Upper lobe of left lung (tissue), 6 donors: ENCODE results near the gene ATP6V1C2. TPM values are rescaled to one million over a fixed set of nuclear protein-coding genes. Genes with fewer than 3 reads are reported as not detected.

Experiments used
- ATAC-seq, 2 donors: fragments of 200-7000 bp; cut with Tn5 transposase; one replicate each; pipeline ENCODE4 v1.9.1; 2022; ENCODE audit warnings: mild to moderate bottlenecking in 2 of 2, moderate library complexity in 2 of 2; ENCODE audit not compliant: low FRiP score in 2 of 2
- DNase-seq, 2 donors: peaks; one replicate each; pipeline ENCODE4 v3.0.0-alpha.2; 2019 to 2020
- H3K27ac ChIP-seq, 4 donors: fragments of 200-600 bp; sonication (generic); one replicate each; pipeline ENCODE4 v1.5.1; 2016 to 2019
- H3K27me3 ChIP-seq, 4 donors: fragments of 200-600 bp; sonication (generic); one replicate each; pipeline ENCODE4 v1.5.1; 2017 to 2019
- H3K36me3 ChIP-seq, 4 donors: fragments of 200-600 bp; sonication (generic); one replicate each; pipeline ENCODE4 v1.5.1; 2016 to 2019
- H3K4me1 ChIP-seq, 4 donors: fragments of 200-600 bp; sonication (generic); one replicate each; pipeline ENCODE4 v1.5.1; 2018 to 2019
- H3K4me3 ChIP-seq, 4 donors: fragments of 200-600 bp; sonication (generic); one replicate each; pipeline ENCODE4 v1.5.1; 2017 to 2019; ENCODE audit warnings: mild to moderate bottlenecking in 2 of 4, moderate library complexity in 1 of 4
- H3K9me3 ChIP-seq, 4 donors: fragments of 200-600 bp; sonication (generic); one replicate each; pipeline ENCODE4 v1.5.1; 2018 to 2019
- EP300 ChIP-seq, 4 donors: sonication (generic); formaldehyde crosslinking; IDR thresholded peaks; one replicate each; pipeline ENCODE4 v1.5.1; 2017; ENCODE audit warnings: antibody characterized with exemption in 4 of 4, control low read depth in 2 of 4
- POLR2A ChIP-seq, 4 donors: fragments of 450-650 bp; IDR thresholded peaks; one replicate each; pipeline ENCODE4 v1.5.1; 2016 to 2017; ENCODE audit warnings: antibody characterized with exemption in 4 of 4, mild to moderate bottlenecking in 2 of 4
- POLR2AphosphoS5 ChIP-seq, 2 donors: sonication (generic); formaldehyde crosslinking; IDR thresholded peaks; one replicate each; pipeline ENCODE4 v1.5.1; 2017; ENCODE audit warnings: antibody characterized with exemption in 2 of 2
- WGBS, 2 donors: methylation state at CpG; one replicate each; pipeline ENCODE4 v1.1.5; 2017 to 2018; 5-methylcytosine and 5-hydroxymethylcytosine counted together
- total RNA-seq, 6 donors: library from RNA; depleted of rRNA in 4 of 6; stranded (reverse); fragments of >200 nt in 4 of 6; gene quantifications; one replicate each; pipeline versions ENCODE4 v1.1.0 to v1.2.1, GENCODE V29; 2016 to 2021
- TF ChIP-seq, protein P1 (sequence below), 6 experiments: fragments of 450-650 bp in 4 of 6; fragments of 200-600 bp in 2 of 6; sonication (generic) in 2 of 6; IDR thresholded peaks; one replicate each; pipeline ENCODE4 v1.5.1; 2016 to 2019; ENCODE audit warnings: antibody characterized with exemption in 6 of 6
- donor health status: DM: no; HTN: no; CAD: no; lungs with moderate emphysema.
- donor health status: DM: no; HTN: yes; CAD: no; lungs with severe emphysema.

ATP6V1C2 gene
- total RNA-seq, 6 donors from 2014 or later, result 0.81 to 92.2 (median 2.4) TPM

DNA sequence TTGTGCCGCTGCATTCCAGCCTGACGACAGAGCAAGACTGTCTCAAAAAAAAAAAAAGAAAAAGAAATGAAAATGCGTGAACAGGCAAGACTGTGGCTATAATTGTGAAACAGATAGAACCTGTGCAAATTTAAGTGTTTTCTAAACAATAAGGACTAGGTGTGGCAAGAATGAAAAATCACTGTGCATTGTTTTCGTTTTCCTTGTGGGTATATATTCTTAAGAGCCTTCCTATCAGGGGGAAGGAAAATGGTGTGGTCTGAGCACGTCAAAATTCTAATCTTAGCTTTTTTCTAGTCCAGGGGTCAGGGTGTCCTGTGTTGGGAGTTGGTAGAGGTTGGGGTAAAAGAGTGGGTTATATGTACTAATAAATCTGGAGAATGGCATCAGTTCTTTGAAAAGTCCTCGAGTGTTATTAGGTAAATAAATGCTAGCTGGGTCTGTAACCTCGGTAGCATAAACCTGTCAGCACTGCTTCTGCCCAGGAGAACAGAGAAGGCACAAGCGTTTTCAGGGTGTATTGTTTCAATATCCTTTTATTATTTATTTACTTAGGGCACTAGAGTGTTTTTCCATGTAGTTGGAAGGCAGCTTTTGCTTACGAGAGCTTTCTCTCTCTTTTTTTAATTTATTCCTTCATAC lies 11.6 kb downstream of the ATP6V1C2 start:
- H3K9me3 ChIP-seq, result no peaks in the 10 kb centered on the region
- no peaks in the 10 kb centered on the region for H3K27me3 ChIP-seq
- no peak for DNase-seq
- H3K27ac ChIP-seq, result no peak overlapping the region
- no peak for ATAC-seq
- H3K4me1 ChIP-seq, result no peaks in the 10 kb centered on the region
- no peak overlapping the region for H3K4me3 ChIP-seq
- no peaks in the 10 kb centered on the region for H3K36me3 ChIP-seq
- 39 to 45% methylated on average over 9 of the region's 9 CpGs for WGBS, 2 donors
- TF ChIP-seq, protein P1, sequence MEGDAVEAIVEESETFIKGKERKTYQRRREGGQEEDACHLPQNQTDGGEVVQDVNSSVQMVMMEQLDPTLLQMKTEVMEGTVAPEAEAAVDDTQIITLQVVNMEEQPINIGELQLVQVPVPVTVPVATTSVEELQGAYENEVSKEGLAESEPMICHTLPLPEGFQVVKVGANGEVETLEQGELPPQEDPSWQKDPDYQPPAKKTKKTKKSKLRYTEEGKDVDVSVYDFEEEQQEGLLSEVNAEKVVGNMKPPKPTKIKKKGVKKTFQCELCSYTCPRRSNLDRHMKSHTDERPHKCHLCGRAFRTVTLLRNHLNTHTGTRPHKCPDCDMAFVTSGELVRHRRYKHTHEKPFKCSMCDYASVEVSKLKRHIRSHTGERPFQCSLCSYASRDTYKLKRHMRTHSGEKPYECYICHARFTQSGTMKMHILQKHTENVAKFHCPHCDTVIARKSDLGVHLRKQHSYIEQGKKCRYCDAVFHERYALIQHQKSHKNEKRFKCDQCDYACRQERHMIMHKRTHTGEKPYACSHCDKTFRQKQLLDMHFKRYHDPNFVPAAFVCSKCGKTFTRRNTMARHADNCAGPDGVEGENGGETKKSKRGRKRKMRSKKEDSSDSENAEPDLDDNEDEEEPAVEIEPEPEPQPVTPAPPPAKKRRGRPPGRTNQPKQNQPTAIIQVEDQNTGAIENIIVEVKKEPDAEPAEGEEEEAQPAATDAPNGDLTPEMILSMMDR (IDR thresholded peaks at IDR 0.05), result no peak

DNA sequence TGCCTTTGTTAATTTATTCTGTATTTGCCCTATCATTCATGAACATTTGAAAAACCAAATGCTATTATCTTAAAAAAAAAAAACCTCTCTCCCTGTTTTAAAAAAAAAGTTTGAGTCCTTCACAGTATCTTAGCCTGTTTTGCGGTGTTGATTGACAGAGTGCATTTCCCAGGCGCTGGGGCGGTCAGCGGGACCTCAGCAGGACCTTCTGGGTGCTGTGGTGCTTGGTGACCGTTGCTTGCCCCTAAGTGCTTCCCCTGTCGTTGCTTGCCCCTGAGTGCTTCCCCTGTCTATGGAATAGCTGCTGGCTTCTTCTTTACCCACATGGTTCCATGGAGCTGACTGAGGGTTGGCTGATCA lies 12.1 kb downstream of the ATP6V1C2 start:
- H3K27ac ChIP-seq, result no peak overlapping the region
- no peaks in the 10 kb centered on the region for H3K27me3 ChIP-seq
- H3K4me3 ChIP-seq, result no peak overlapping the region
- H3K36me3 ChIP-seq, result no peaks in the 10 kb centered on the region
- no peaks in the 10 kb centered on the region for H3K9me3 ChIP-seq
- 43 to 54% methylated on average over 6 of the region's 6 CpGs for WGBS, 2 donors
- no peaks in the 10 kb centered on the region for H3K4me1 ChIP-seq
- TF ChIP-seq, protein P1 (IDR thresholded peaks at IDR 0.05), result no peak
- TF ChIP-seq POLR2AphosphoS5 (IDR thresholded peaks at IDR 0.05) (no peak), EP300 (IDR thresholded peaks at IDR 0.05) (no peak), POLR2A (IDR thresholded peaks at IDR 0.05) (no peak)
- no peak for ATAC-seq
- no peak for DNase-seq

DNA sequence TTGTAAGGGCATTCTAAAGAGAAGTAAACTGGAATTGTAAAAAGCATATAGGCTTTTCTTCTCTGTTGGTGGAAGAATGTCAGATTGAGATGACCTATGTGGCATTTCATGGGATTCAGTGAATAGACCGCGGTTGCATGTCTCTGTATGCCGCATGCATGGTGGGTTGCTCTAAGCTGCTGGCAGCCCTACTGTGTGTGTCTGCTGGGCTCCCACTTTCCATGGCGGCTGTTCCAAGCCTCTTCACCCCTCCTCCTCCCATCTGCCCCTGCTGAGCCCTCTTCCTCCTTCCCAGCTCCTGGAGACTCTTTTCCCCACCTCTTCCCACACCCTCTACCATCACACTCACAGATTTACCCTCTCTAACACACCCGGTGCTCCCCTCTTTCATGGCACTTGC lies 12.6 kb downstream of the ATP6V1C2 start:
- TF ChIP-seq, protein P1 (IDR thresholded peaks at IDR 0.05), result no peak
- no peak for TF ChIP-seq POLR2AphosphoS5 (IDR thresholded peaks at IDR 0.05)
- no peak for TF ChIP-seq POLR2A (IDR thresholded peaks at IDR 0.05)
- TF ChIP-seq EP300 (IDR thresholded peaks at IDR 0.05), result no peak
- 86 to 91% methylated on average over 5 of the region's 5 CpGs for WGBS, 2 donors
- H3K27me3 ChIP-seq, result no peaks in the 10 kb centered on the region

DNA sequence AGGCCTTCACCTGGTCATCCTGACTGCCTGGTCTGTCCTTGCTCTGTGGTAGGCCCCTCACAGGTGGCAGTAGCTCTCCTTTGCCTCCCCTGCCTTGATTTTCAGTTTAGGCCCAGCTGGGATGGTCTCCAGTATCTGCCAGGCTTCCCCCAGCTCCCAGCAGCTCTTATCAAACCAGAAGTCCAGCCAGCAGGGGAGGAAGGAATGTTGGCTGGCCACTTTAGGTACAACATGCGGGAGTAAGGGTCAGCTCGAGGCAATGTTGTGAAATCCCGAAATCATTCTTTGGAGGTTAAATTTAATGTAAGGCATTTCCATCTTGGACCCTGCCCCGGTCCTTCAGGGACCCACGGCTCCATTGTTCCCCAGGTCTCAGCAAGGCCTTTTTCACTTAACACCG lies 16.8 kb downstream of the ATP6V1C2 start:
- no peaks in the 10 kb centered on the region for H3K9me3 ChIP-seq
- 62 to 66% methylated on average over 6 of the region's 6 CpGs for WGBS, 2 donors
- no peaks in the 10 kb centered on the region for H3K36me3 ChIP-seq
- peak in 1 of 2 donors; percentile 40 for DNase-seq
- H3K4me1 ChIP-seq, result no peaks in the 10 kb centered on the region
- TF ChIP-seq POLR2A (IDR thresholded peaks at IDR 0.05), result no peak
- TF ChIP-seq EP300 (IDR thresholded peaks at IDR 0.05), result no peak
- TF ChIP-seq POLR2AphosphoS5 (IDR thresholded peaks at IDR 0.05), result no peak
- TF ChIP-seq, protein P1 (IDR thresholded peaks at IDR 0.05), result no peak
- no peak overlapping the region for H3K4me3 ChIP-seq
- H3K27ac ChIP-seq, result no peak overlapping the region
- no peaks in the 10 kb centered on the region for H3K27me3 ChIP-seq
- ATAC-seq, result no peak

More for the DNA sequence above, 12.6 kb downstream of the ATP6V1C2 start:
- H3K27ac ChIP-seq, result no peak overlapping the region
- no peak for DNase-seq
- no peak overlapping the region for H3K4me3 ChIP-seq
- H3K36me3 ChIP-seq, result no peaks in the 10 kb centered on the region
- no peaks in the 10 kb centered on the region for H3K9me3 ChIP-seq
- no peak for ATAC-seq
- H3K4me1 ChIP-seq, result no peaks in the 10 kb centered on the region

DNA sequence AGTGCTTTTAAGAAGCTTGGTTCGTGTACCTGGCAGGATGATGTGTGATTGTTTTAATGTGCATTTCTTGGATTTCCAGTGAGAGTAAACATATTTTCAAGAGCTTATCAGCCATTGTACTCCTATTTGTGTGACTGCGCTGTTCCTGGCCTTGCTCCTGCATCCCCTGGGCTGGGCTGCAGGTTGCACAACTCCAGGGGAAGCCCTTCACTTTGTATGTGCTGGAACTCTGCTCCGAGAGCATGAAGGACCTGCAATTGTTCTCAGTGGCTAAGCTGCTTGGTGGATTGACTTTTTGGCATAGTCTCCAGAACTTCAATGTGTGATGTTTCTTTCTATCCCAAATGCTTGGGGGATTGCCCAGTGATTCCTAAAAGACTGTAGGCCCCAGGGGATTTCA lies 18.8 kb downstream of the ATP6V1C2 start:
- Histone ChIP-seq H3K9me3 (no peaks in the 10 kb centered on the region), H3K4me3 (no peak overlapping the region), H3K36me3 (no peaks in the 10 kb centered on the region), H3K4me1 (no peaks in the 10 kb centered on the region), H3K27me3 (no peaks in the 10 kb centered on the region), H3K27ac (no peak overlapping the region)
- ATAC-seq (no peak), DNase-seq (peak in 1 of 2 donors; percentile 78)
- WGBS, 2 donors, result 49 to 72% methylated on average over 3 of the region's 3 CpGs
- TF ChIP-seq POLR2A (IDR thresholded peaks at IDR 0.05) (no peak), POLR2AphosphoS5 (IDR thresholded peaks at IDR 0.05) (no peak), EP300 (IDR thresholded peaks at IDR 0.05) (no peak)
- TF ChIP-seq, protein P1 (IDR thresholded peaks at IDR 0.05), result no peak
